DMS114 treated with DMSO at 0.1 percent for 48 hours (cell line): ENCODE results near the gene CRADD.
A peak's percentile ranks its signal among the peaks of the same experiment; 100 is the strongest.
"Not testable (repeated sequence)": the region's sequence is repeated elsewhere in the genome, so short reads cannot be mapped to it uniquely, and the experiment has no call there.

ENCODE experiments used
- DNase-seq: peaks from one replicate; lab custom pipeline; 2025; ENCODE audit not compliant: unreplicated experiment; lab: John Stamatoyannopoulos, UW

Gene CRADD

GRCh38 chr12:93677195-93678064 is at the start of gene CRADD:
Gene CRADD (plus strand): TSS chr12:93677375.
- DNase-seq: peak; percentile 98

GRCh38 chr12:93632383-93632782 is 44.8 kb upstream of the CRADD start:
- no peak for DNase-seq

- no peak for DNase-seq
Observed at GRCh38 chr12:93634416-93634815, 42.8 kb upstream of the CRADD start.

GRCh38 chr12:93636708-93637107 is 40.5 kb upstream of the CRADD start:
- no peak for DNase-seq

GRCh38 chr12:93638095-93638494 is 39.1 kb upstream of the CRADD start:
- no peak for DNase-seq

GRCh38 chr12:93638954-93639353 is 38.2 kb upstream of the CRADD start:
- DNase-seq: no peak

GRCh38 chr12:93639406-93639805 is 37.8 kb upstream of the CRADD start:
- DNase-seq: no peak

- not testable (repeated sequence) for DNase-seq
Observed at GRCh38 chr12:93641380-93641779, 35.8 kb upstream of the CRADD start.

- no peak for DNase-seq
Observed at GRCh38 chr12:93642751-93643150, 34.4 kb upstream of the CRADD start.

- no peak for DNase-seq
Observed at GRCh38 chr12:93645702-93646101, 31.5 kb upstream of the CRADD start.

GRCh38 chr12:93650626-93651025 is 26.5 kb upstream of the CRADD start:
- DNase-seq: no peak

GRCh38 chr12:93653079-93653478 is 24.1 kb upstream of the CRADD start:
- DNase-seq: no peak

- no peak for DNase-seq
Observed at GRCh38 chr12:93653712-93654111, 23.5 kb upstream of the CRADD start.

- DNase-seq: no peak
Observed at GRCh38 chr12:93654421-93654820, 22.8 kb upstream of the CRADD start.

- no peak for DNase-seq
Observed at GRCh38 chr12:93657071-93657470, 20.1 kb upstream of the CRADD start.

GRCh38 chr12:93661021-93661420 is 16.2 kb upstream of the CRADD start:
- no peak for DNase-seq

- DNase-seq: no peak
Observed at GRCh38 chr12:93663006-93663728, 14.0 kb upstream of the CRADD start.

- DNase-seq: no peak
Observed at GRCh38 chr12:93663729-93664084, 13.5 kb upstream of the CRADD start.

GRCh38 chr12:93664573-93665138 is 12.5 kb upstream of the CRADD start:
- no peak for DNase-seq

- no peak for DNase-seq
Observed at GRCh38 chr12:93667672-93668071, 9.5 kb upstream of the CRADD start.

- DNase-seq: no peak
Observed at GRCh38 chr12:93668919-93669418, 8.2 kb upstream of the CRADD start.

GRCh38 chr12:93669452-93669851 is 7.7 kb upstream of the CRADD start:
- DNase-seq: no peak
